GM21786 (cell line): ENCODE measurements around the gene GPR157.

Experiments used
- ATAC-seq: cut with Tn5 transposase; IDR thresholded peaks from one replicate; pipeline ENCODE4 v1.9.1; 2021; ENCODE audit not compliant: unreplicated experiment

Gene GPR157

GRCh38 chr1:9065213-9065751, 63.6 kb downstream of the GPR157 start:
- ATAC-seq = no peak

GRCh38 chr1:9062846-9063245, 66.1 kb downstream of the GPR157 start:
- no peak for ATAC-seq

GRCh38 chr1:9062021-9062471, 66.9 kb downstream of the GPR157 start:
- no peak for ATAC-seq

- ATAC-seq = no peak
Observed at GRCh38 chr1:9061252-9061960, 67.5 kb downstream of the GPR157 start.

- no peak for ATAC-seq
Observed at GRCh38 chr1:9059891-9060744, 68.8 kb downstream of the GPR157 start.

GRCh38 chr1:9058465-9058864, 70.4 kb downstream of the GPR157 start:
- ATAC-seq = no peak

- ATAC-seq = no peak
Observed at GRCh38 chr1:9057851-9058250, 71.1 kb downstream of the GPR157 start.

- ATAC-seq = no peak
Observed at GRCh38 chr1:9052272-9053049, 76.4 kb downstream of the GPR157 start.

GRCh38 chr1:9051379-9051778, 77.5 kb downstream of the GPR157 start:
- no peak for ATAC-seq

GRCh38 chr1:9050803-9051202, 78.1 kb downstream of the GPR157 start:
- ATAC-seq = no peak
